OCI-LY1 (cell line): ENCODE data around the gene PPP2R3B.

Source experiments
- EZH2 ChIP-seq: fragments of 200-600 bp; sonication (generic), shearing (Covaris generic); IDR thresholded peaks from 2 replicates; pipeline ENCODE4 v1.8.0; 2017; ENCODE audit warnings: borderline replicate concordance, mixed run types, mild to moderate bottlenecking, antibody characterized with exemption, low read length, moderate library complexity, mixed read lengths
- TF ChIP-seq, protein P1 (sequence below): fragments of 200-600 bp; sonication (generic), shearing (Covaris generic); IDR thresholded peaks from 2 replicates; pipeline ENCODE4 v1.5.1; 2017; ENCODE audit warnings: mild to moderate bottlenecking, antibody characterized with exemption, low read length, moderate library complexity, mixed read lengths

DNA sequence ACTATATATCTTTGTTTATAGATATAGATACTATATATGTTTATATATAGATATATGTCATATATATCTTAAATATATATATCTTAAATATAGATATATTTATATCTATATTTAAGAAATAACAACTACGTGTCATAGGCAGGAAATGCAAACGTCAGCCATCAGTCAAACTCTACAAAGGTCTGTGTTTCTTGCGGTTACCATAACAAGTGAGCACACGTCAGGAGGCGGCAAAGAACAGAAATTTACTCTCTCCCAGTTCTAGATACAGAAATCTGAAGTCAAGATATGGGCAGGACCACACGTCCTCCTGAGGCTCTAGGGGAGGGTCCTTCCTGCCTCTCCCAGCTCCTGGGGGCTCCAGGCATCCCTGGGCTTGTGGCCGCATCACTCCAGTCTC lies 99.0 kb downstream of the PPP2R3B start:
- TF ChIP-seq, protein P1, sequence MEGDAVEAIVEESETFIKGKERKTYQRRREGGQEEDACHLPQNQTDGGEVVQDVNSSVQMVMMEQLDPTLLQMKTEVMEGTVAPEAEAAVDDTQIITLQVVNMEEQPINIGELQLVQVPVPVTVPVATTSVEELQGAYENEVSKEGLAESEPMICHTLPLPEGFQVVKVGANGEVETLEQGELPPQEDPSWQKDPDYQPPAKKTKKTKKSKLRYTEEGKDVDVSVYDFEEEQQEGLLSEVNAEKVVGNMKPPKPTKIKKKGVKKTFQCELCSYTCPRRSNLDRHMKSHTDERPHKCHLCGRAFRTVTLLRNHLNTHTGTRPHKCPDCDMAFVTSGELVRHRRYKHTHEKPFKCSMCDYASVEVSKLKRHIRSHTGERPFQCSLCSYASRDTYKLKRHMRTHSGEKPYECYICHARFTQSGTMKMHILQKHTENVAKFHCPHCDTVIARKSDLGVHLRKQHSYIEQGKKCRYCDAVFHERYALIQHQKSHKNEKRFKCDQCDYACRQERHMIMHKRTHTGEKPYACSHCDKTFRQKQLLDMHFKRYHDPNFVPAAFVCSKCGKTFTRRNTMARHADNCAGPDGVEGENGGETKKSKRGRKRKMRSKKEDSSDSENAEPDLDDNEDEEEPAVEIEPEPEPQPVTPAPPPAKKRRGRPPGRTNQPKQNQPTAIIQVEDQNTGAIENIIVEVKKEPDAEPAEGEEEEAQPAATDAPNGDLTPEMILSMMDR, result no peak
- TF ChIP-seq EZH2, result no peak
